Breast epithelium (tissue), 4 donors: ENCODE results near the gene PLPPR1. TPM values are rescaled to one million over a fixed set of nuclear protein-coding genes. Genes with fewer than 3 reads are reported as not detected.

ENCODE experiments used
- DNase-seq, 2 donors: peaks; one replicate each; pipeline ENCODE4 v3.0.0-alpha.2; 2019; ENCODE audit warnings: low spot score in 2 of 2
- H3K27ac ChIP-seq, 2 donors: fragments of 200-600 bp; sonication (generic) in 1 of 2; one replicate each; pipeline ENCODE4 v1.5.1; 2016 to 2019; ENCODE audit warnings: mild to moderate bottlenecking in 1 of 2
- H3K27me3 ChIP-seq, 2 donors: fragments of 200-600 bp; sonication (generic) in 1 of 2; one replicate each; pipeline versions ENCODE4 v1.5.1 to v1.6.0; 2017 to 2019; ENCODE audit warnings: control low read depth in 1 of 2, mild to moderate bottlenecking in 1 of 2
- H3K36me3 ChIP-seq: fragments of 200-600 bp; one replicate; pipeline ENCODE4 v1.5.1; 2019
- H3K4me1 ChIP-seq, 2 donors: fragments of 200-600 bp; sonication (generic); one replicate each; pipeline ENCODE4 v1.5.1; 2016 to 2019; ENCODE audit warnings: control low read depth in 1 of 2
- H3K4me3 ChIP-seq, 3 donors: fragments of 200-600 bp; sonication (generic); 1 replicate in 2 of 3; 2 replicates in 1 of 3; pipeline ENCODE4 v1.5.1; 2016 to 2019; ENCODE audit warnings: mild to moderate bottlenecking in 3 of 3, moderate library complexity in 2 of 3
- H3K9me3 ChIP-seq, 2 donors: fragments of 200-600 bp; sonication (generic) in 1 of 2; one replicate each; pipeline ENCODE4 v1.5.1; 2016 to 2019; ENCODE audit warnings: control low read depth in 1 of 2
- POLR2A ChIP-seq: fragments of 450-650 bp; IDR thresholded peaks from one replicate; pipeline ENCODE4 v1.6.1; 2016; ENCODE audit warnings: antibody characterized with exemption, mild to moderate bottlenecking, moderate library complexity
- POLR2AphosphoS5 ChIP-seq, 3 donors: sonication (generic); formaldehyde crosslinking; IDR thresholded peaks; one replicate each; pipeline ENCODE4 v1.6.1; 2017; ENCODE audit warnings: antibody characterized with exemption in 3 of 3
- intact Hi-C: fragments of 100-400 bp; cut with DNase I; formaldehyde crosslinking; loops from one replicate; pipeline ENCODE4 v1.15.1; 2023; ENCODE audit warnings: low total_unique reads
- total RNA-seq, 3 donors: library from RNA; depleted of rRNA; stranded (reverse); fragments of >200 nt; gene quantifications; one replicate each; pipeline ENCODE4 v1.1.0, GENCODE V29; 2016
- TF ChIP-seq, protein P1 (sequence below), 3 donors: fragments of 450-650 bp; IDR thresholded peaks; one replicate each; pipeline ENCODE4 v1.5.1; 2016 to 2017; ENCODE audit warnings: antibody characterized with exemption in 3 of 3, mild to moderate bottlenecking in 3 of 3, moderate library complexity in 3 of 3

The PLPPR1 gene
- total RNA-seq, 3 donors from 2014 or later: 0.66 to 2.2 TPM; not detected in 1

- Histone ChIP-seq H3K9me3 (no peaks in the 10 kb centered on the region), H3K27me3 (no peaks in the 10 kb centered on the region), H3K27ac (no peak overlapping the region), H3K4me3 (no peak overlapping the region), H3K4me1 (no peaks in the 10 kb centered on the region), H3K36me3 (no peaks in the 10 kb centered on the region)
- intact Hi-C loops: no loop called here
- TF ChIP-seq, protein P1, sequence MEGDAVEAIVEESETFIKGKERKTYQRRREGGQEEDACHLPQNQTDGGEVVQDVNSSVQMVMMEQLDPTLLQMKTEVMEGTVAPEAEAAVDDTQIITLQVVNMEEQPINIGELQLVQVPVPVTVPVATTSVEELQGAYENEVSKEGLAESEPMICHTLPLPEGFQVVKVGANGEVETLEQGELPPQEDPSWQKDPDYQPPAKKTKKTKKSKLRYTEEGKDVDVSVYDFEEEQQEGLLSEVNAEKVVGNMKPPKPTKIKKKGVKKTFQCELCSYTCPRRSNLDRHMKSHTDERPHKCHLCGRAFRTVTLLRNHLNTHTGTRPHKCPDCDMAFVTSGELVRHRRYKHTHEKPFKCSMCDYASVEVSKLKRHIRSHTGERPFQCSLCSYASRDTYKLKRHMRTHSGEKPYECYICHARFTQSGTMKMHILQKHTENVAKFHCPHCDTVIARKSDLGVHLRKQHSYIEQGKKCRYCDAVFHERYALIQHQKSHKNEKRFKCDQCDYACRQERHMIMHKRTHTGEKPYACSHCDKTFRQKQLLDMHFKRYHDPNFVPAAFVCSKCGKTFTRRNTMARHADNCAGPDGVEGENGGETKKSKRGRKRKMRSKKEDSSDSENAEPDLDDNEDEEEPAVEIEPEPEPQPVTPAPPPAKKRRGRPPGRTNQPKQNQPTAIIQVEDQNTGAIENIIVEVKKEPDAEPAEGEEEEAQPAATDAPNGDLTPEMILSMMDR (IDR thresholded peaks at IDR 0.05): no peak
- TF ChIP-seq POLR2A (no peak), POLR2AphosphoS5 (IDR thresholded peaks at IDR 0.05) (no peak)
- DNase-seq: no peak
These were observed 271.4 kb downstream of the PLPPR1 start for GRCh38 chr9:101299901-101300300.

DNA sequence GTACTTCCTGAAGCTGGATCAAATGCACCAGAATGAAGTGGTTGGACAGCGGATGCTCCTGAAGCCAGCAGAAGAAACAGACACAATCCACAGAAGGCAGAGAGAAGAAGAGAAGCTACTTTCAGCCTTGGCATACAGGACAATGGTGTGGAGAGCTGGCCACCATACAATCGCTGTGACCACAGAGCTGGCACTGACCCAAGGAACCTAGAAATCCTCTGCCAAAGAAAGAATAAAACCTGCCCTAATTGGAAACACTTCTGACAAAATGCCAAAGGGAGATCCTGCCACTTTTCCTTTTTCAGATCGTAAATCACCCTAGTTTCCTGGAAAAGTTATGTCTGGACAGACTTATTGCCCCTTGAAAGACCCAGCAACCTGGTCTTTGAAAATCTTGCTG, 278.5 kb downstream of the PLPPR1 start:
- no peaks in the 10 kb centered on the region for H3K9me3 ChIP-seq
- H3K4me1 ChIP-seq: no peaks in the 10 kb centered on the region
- no peaks in the 10 kb centered on the region for H3K27me3 ChIP-seq
- no peak overlapping the region for H3K4me3 ChIP-seq
- intact Hi-C loops: no loop called here
- no peaks in the 10 kb centered on the region for H3K36me3 ChIP-seq
- peak in 1 of 2 donors; percentile 29 for DNase-seq
- TF ChIP-seq POLR2A (no peak), POLR2AphosphoS5 (IDR thresholded peaks at IDR 0.05) (no peak)
- TF ChIP-seq, protein P1 (IDR thresholded peaks at IDR 0.05): no peak
- no peak overlapping the region for H3K27ac ChIP-seq

DNA sequence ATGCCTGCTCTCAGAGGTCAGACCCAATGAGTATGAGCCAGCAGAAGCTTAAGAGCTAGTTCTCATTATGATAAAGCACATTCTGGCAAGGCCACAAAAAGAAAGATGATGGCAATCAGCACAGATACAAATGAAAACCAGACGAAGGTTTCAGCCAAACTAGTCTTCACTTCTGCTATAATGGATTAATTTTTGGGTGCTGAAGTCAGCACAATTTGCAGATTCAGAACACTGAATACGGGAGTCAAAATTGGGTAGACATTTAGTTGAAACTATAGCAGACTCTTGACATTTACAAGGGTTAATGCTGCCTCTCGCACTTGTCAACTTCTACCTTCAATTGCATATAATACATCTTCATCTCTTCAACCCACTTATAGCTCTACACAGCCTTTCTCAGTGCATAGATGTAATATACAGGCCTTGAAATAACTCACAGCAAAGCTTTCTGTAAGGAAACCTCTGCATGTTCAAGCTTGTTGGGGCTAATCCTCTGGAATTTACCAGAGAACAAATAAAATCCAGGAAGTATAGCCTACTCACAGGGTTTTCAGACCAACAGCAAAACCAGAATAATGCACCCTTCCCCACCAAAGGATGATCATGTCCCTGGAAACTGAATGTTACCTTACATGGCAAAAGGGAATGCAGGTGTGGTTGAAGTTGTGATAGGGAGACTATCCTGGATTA, 279.1 kb downstream of the PLPPR1 start:
- H3K9me3 ChIP-seq: no peaks in the 10 kb centered on the region
- intact Hi-C loops: no loop called here
- no peaks in the 10 kb centered on the region for H3K4me1 ChIP-seq
- H3K36me3 ChIP-seq: no peaks in the 10 kb centered on the region
- H3K27me3 ChIP-seq: no peaks in the 10 kb centered on the region
- H3K4me3 ChIP-seq: no peak overlapping the region
- H3K27ac ChIP-seq: no peak overlapping the region
- no peak for TF ChIP-seq POLR2AphosphoS5 (IDR thresholded peaks at IDR 0.05)
- TF ChIP-seq, protein P1 (IDR thresholded peaks at IDR 0.05): no peak
- no peak for TF ChIP-seq POLR2A
- no peak for DNase-seq

- Histone ChIP-seq H3K9me3 (no peaks in the 10 kb centered on the region), H3K27ac (no peak overlapping the region), H3K27me3 (no peaks in the 10 kb centered on the region), H3K4me3 (no peak overlapping the region), H3K4me1 (no peaks in the 10 kb centered on the region), H3K36me3 (no peaks in the 10 kb centered on the region)
- intact Hi-C loops: no loop called here
- no peak for DNase-seq
- TF ChIP-seq POLR2A (no peak), POLR2AphosphoS5 (IDR thresholded peaks at IDR 0.05) (no peak)
- TF ChIP-seq, protein P1 (IDR thresholded peaks at IDR 0.05): no peak
These were observed 280.6 kb downstream of the PLPPR1 start for GRCh38 chr9:101309139-101309538.

DNA sequence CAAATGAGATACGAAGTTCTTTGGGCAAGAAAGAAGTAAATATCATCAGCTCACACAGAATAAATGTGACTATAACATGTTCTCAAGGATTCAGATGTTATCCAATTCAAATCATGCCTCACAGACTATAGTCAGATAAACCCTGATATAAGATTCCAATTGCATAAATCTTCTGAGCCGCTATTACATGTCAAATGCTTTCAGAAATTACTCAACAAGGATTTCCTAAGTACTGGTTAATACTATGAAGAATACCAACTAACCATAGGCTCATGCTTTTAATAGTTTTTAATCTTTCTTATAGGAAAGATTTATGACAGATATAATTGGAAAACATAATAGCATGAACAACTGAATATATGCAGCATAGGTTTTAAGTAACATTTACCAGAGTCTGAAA, 282.7 kb downstream of the PLPPR1 start:
- no peaks in the 10 kb centered on the region for H3K4me1 ChIP-seq
- H3K9me3 ChIP-seq: no peaks in the 10 kb centered on the region
- TF ChIP-seq POLR2A (no peak), POLR2AphosphoS5 (IDR thresholded peaks at IDR 0.05) (no peak)
- TF ChIP-seq, protein P1 (IDR thresholded peaks at IDR 0.05): no peak
- H3K27ac ChIP-seq: no peak overlapping the region
- no peak for DNase-seq
- H3K4me3 ChIP-seq: no peak overlapping the region
- H3K36me3 ChIP-seq: no peaks in the 10 kb centered on the region
- intact Hi-C loops: no loop called here
- H3K27me3 ChIP-seq: no peaks in the 10 kb centered on the region
